Mesenchymal stem cell (in vitro differentiated cells and primary cell): ENCODE measurements around the gene BIRC6. TPM values are rescaled to one million over a fixed set of nuclear protein-coding genes. Genes with fewer than 3 reads are reported as not detected.
A peak's percentile ranks its signal among the peaks of the same experiment; 100 is the strongest.
"Not testable (repeated sequence)": the region's sequence is repeated elsewhere in the genome, so short reads cannot be mapped to it uniquely, and the experiment has no call there.

Experiments
- DNase-seq: peaks from one replicate; pipeline ENCODE4 v3.0.0-alpha.2; 2013
- H2AFZ ChIP-seq: one replicate; pipeline ENCODE4 v1.6.1; 2013; ENCODE audit warnings: low read depth, mild to moderate bottlenecking, control low read depth, inconsistent platforms, low read length, moderate library complexity
- H2AK5ac ChIP-seq: 2 replicates; pipeline ENCODE4 v1.6.1; 2013; ENCODE audit warnings: low read length, moderate library complexity, mild to moderate bottlenecking, inconsistent platforms; ENCODE audit not compliant: severe bottlenecking
- H2BK120ac ChIP-seq: one replicate; pipeline ENCODE4 v1.6.1; 2013; ENCODE audit warnings: low read depth, mild to moderate bottlenecking, inconsistent platforms, low read length, moderate library complexity
- H2BK12ac ChIP-seq, 2 experiments: one replicate each; pipeline ENCODE4 v1.6.1; 2013; ENCODE audit warnings: inconsistent platforms in 2 of 2, low read length in 2 of 2, mild to moderate bottlenecking in 2 of 2, moderate library complexity in 2 of 2, control low read depth in 1 of 2
- H2BK15ac ChIP-seq: one replicate; pipeline ENCODE4 v1.6.1; 2013; ENCODE audit warnings: mild to moderate bottlenecking, low read depth, inconsistent platforms; ENCODE audit not compliant: poor library complexity, severe bottlenecking
- H2BK5ac ChIP-seq: 2 replicates; pipeline ENCODE4 v1.6.1; 2013; ENCODE audit warnings: low read depth, mild to moderate bottlenecking, low read length, control low read depth, inconsistent platforms; ENCODE audit not compliant: poor library complexity, severe bottlenecking
- H3K14ac ChIP-seq, 2 experiments: one replicate each; pipeline ENCODE4 v1.6.1; 2013; ENCODE audit warnings: inconsistent platforms in 2 of 2, low read length in 2 of 2, control low read depth in 1 of 2, mild to moderate bottlenecking in 1 of 2, moderate library complexity in 1 of 2
- H3K18ac ChIP-seq, 2 experiments: one replicate each; pipeline ENCODE4 v1.6.1; 2013; ENCODE audit warnings: inconsistent platforms in 2 of 2, low read length in 2 of 2, control low read depth in 1 of 2, low read depth in 1 of 2, mild to moderate bottlenecking in 1 of 2
- H3K23ac ChIP-seq, 2 experiments: one replicate each; pipeline ENCODE4 v1.6.1; 2013; ENCODE audit warnings: inconsistent platforms in 2 of 2, low read length in 2 of 2, mild to moderate bottlenecking in 2 of 2, moderate library complexity in 2 of 2, control low read depth in 1 of 2
- H3K27ac ChIP-seq: 2 replicates; pipeline ENCODE4 v1.5.1; 2013; ENCODE audit warnings: mild to moderate bottlenecking, moderate library complexity, low read length, control low read depth, inconsistent platforms; ENCODE audit not compliant: poor library complexity, severe bottlenecking
- H3K27me3 ChIP-seq, 2 experiments: 2 replicates each; pipeline versions ENCODE4 v1.6.1 to v1.7.0; 2013; ENCODE audit warnings: low read length in 2 of 2, mild to moderate bottlenecking in 2 of 2, moderate library complexity in 2 of 2, control low read depth in 1 of 2, inconsistent platforms in 1 of 2; ENCODE audit not compliant: control insufficient read depth in 1 of 2, insufficient read depth in 1 of 2
- H3K36me3 ChIP-seq, 2 experiments: 2 replicates each; pipeline versions ENCODE4 v1.6.1 to v1.7.0; 2013; ENCODE audit warnings: low read length in 2 of 2, control low read depth in 1 of 2, inconsistent platforms in 1 of 2, low read depth in 1 of 2, mild to moderate bottlenecking in 1 of 2; ENCODE audit not compliant: insufficient read depth in 2 of 2, control insufficient read depth in 1 of 2
- H3K4ac ChIP-seq, 2 experiments: one replicate each; pipeline ENCODE4 v1.6.1; 2013; ENCODE audit warnings: inconsistent platforms in 2 of 2, low read length in 2 of 2, mild to moderate bottlenecking in 2 of 2, moderate library complexity in 2 of 2, control low read depth in 1 of 2, low read depth in 1 of 2
- H3K4me1 ChIP-seq: 2 replicates; pipeline ENCODE4 v1.6.1; 2013; ENCODE audit warnings: low read depth, low read length, control low read depth; ENCODE audit not compliant: control insufficient read depth, insufficient read depth
- H3K4me2 ChIP-seq: 2 replicates; pipeline ENCODE4 v1.6.1; 2013; ENCODE audit warnings: low read length, mild to moderate bottlenecking, inconsistent platforms; ENCODE audit not compliant: poor library complexity, severe bottlenecking
- H3K4me3 ChIP-seq, 2 experiments: 2 replicates each; pipeline versions ENCODE4 v1.5.1 to v1.7.0; 2013; ENCODE audit warnings: low read length in 2 of 2, mild to moderate bottlenecking in 2 of 2, control low read depth in 1 of 2, low read depth in 1 of 2; ENCODE audit not compliant: insufficient read depth in 1 of 2
- H3K79me1 ChIP-seq: replicated peaks from 2 replicates; pipeline ENCODE4 v1.6.1; 2013; ENCODE audit warnings: mild to moderate bottlenecking, control low read depth, low read length, inconsistent platforms; ENCODE audit not compliant: poor library complexity, severe bottlenecking
- H3K9ac ChIP-seq: 2 replicates; pipeline ENCODE4 v1.7.0; 2013; ENCODE audit warnings: mild to moderate bottlenecking, low read length, moderate library complexity
- H3K9me3 ChIP-seq: 2 replicates; pipeline ENCODE4 v1.7.0; 2013; ENCODE audit warnings: mild to moderate bottlenecking, low read length; ENCODE audit not compliant: control insufficient read depth
- H4K8ac ChIP-seq: one replicate; pipeline ENCODE4 v1.6.1; 2013; ENCODE audit warnings: inconsistent platforms, mild to moderate bottlenecking, low read length, moderate library complexity
- H4K91ac ChIP-seq: one replicate; pipeline ENCODE4 v1.6.1; 2013; ENCODE audit warnings: mild to moderate bottlenecking, low read length, inconsistent platforms
- WGBS: methylation state at CpG from one replicate; pipeline ENCODE4 v1.1.7; 2013; ENCODE audit warnings: mixed read lengths; 5-methylcytosine and 5-hydroxymethylcytosine counted together
- polyA plus RNA-seq, 2 experiments: library from polyadenylated mRNA; stranded (reverse); fragments of 200-250 nt; gene quantifications; one replicate each; pipeline ENCODE4 v1.2.3, GENCODE V29; 2013

The BIRC6 gene
- polyA plus RNA-seq (2013, experiment 1 of 2): 13.8 TPM
- 14.1 TPM for polyA plus RNA-seq (2013, experiment 2 of 2)

- Histone ChIP-seq H2BK120ac (peak within 1 kb of the TSS; percentile 77), H2BK12ac (peak within 1 kb of the TSS in 1 of 2 experiments; percentile 70), H2BK15ac (peak within 1 kb of the TSS; percentile 95), H3K4me3 (peak within 1 kb of the TSS; percentile 96 to 99), H3K79me1 (no peaks in the 10 kb centered on the region), H3K9me3 (no peaks in the 10 kb centered on the region), H3K27ac (peak within 1 kb of the TSS; percentile 97), H3K14ac (peak within 1 kb of the TSS; percentile 92 to 99), H3K9ac (peak within 1 kb of the TSS; percentile 94), H2AK5ac (peak within 1 kb of the TSS; percentile 17), H3K27me3 (no peaks in the 10 kb centered on the region), H2AFZ (peak within 1 kb of the TSS; percentile 83), H3K36me3 (peaks cover 0 to 7% of the 10 kb centered on the region in 2 experiments), H3K18ac (peak within 1 kb of the TSS; percentile 100), H3K4ac (peak within 1 kb of the TSS; percentile 91 to 93), H4K91ac (peak within 1 kb of the TSS; percentile 99), H3K4me2 (peak within 1 kb of the TSS; percentile 86), H3K23ac (peak within 1 kb of the TSS; percentile 83 to 99), H2BK5ac (peak within 1 kb of the TSS; percentile 92), H3K4me1 (peaks cover 3% of the 10 kb centered on the region), H4K8ac (peak within 1 kb of the TSS; percentile 99)
- DNase-seq: peak; percentile 98
- WGBS: under 1% methylated on average over 70 of the region's 76 CpGs
Measured at GRCh38 chr2:32356681-32357317, at the start of gene BIRC6. Gene BIRC6, plus strand, starts transcription at chr2:32357023. Its CDS starts 139 bp downstream, at chr2:32357162.

GRCh38 chr2:32310577-32310976 is 46.2 kb upstream of the BIRC6 start:
- Histone ChIP-seq H3K27ac (no peak overlapping the region), H3K9me3 (no peaks in the 10 kb centered on the region), H2BK12ac (no peak overlapping the region), H3K4me1 (no peaks in the 10 kb centered on the region), H3K4me3 (no peak overlapping the region), H3K36me3 (peaks cover 3 to 29% of the 10 kb centered on the region in 2 experiments), H3K4ac (no peak overlapping the region), H2AK5ac (no peak overlapping the region), H4K8ac (no peak overlapping the region), H4K91ac (no peak overlapping the region), H3K18ac (no peak overlapping the region), H3K4me2 (no peak overlapping the region), H3K27me3 (no peaks in the 10 kb centered on the region), H3K9ac (no peak overlapping the region), H3K23ac (no peak overlapping the region), H2BK120ac (no peak overlapping the region), H2BK15ac (no peak overlapping the region), H2BK5ac (no peak overlapping the region), H3K79me1 (peaks cover 1% of the 10 kb centered on the region), H2AFZ (no peak overlapping the region), H3K14ac (no peak overlapping the region)
- WGBS: 100% methylated on average over 7 of the region's 7 CpGs
- no peak for DNase-seq

GRCh38 chr2:32314886-32315285 is 41.9 kb upstream of the BIRC6 start:
- no peak overlapping the region for H3K18ac ChIP-seq
- no peaks in the 10 kb centered on the region for H3K27me3 ChIP-seq
- no peak overlapping the region for H2AK5ac ChIP-seq
- H3K4me3 ChIP-seq: no peak overlapping the region
- H2BK120ac ChIP-seq: no peak overlapping the region
- H3K4me1 ChIP-seq: no peaks in the 10 kb centered on the region
- H3K14ac ChIP-seq: no peak overlapping the region
- no peaks in the 10 kb centered on the region for H3K9me3 ChIP-seq
- no peak overlapping the region for H2AFZ ChIP-seq
- no peak overlapping the region for H3K4ac ChIP-seq
- H3K23ac ChIP-seq: no peak overlapping the region
- no peak overlapping the region for H3K27ac ChIP-seq
- no peak overlapping the region for H3K4me2 ChIP-seq
- H4K91ac ChIP-seq: no peak overlapping the region
- peaks cover 3 to 15% of the 10 kb centered on the region in 2 experiments for H3K36me3 ChIP-seq
- DNase-seq: no peak
- H3K79me1 ChIP-seq: no peaks in the 10 kb centered on the region
- H3K9ac ChIP-seq: no peak overlapping the region
- H4K8ac ChIP-seq: no peak overlapping the region
- no peak overlapping the region for H2BK12ac ChIP-seq
- no CpG with 5 or more reads among the region's 1 CpG for WGBS
- H2BK5ac ChIP-seq: no peak overlapping the region
- no peak overlapping the region for H2BK15ac ChIP-seq

GRCh38 chr2:32328679-32329078 is 28.1 kb upstream of the BIRC6 start:
- not testable (repeated sequence) for H3K4ac ChIP-seq, H2AFZ ChIP-seq, H3K4me1 ChIP-seq, H3K79me1 ChIP-seq, H2BK120ac ChIP-seq, H3K36me3 ChIP-seq, H3K18ac ChIP-seq, H3K27ac ChIP-seq, H3K4me3 ChIP-seq, H2BK15ac ChIP-seq, H4K8ac ChIP-seq, H3K4me2 ChIP-seq, H2AK5ac ChIP-seq, H3K14ac ChIP-seq, H3K23ac ChIP-seq, H3K9me3 ChIP-seq, H2BK5ac ChIP-seq, H3K27me3 ChIP-seq, DNase-seq, H2BK12ac ChIP-seq, H4K91ac ChIP-seq, H3K9ac ChIP-seq
- no CpG with 5 or more reads among the region's 1 CpG for WGBS
